SK-N-SH treated with all-trans-retinoic acid at 6 μM for 48 hours (cell line): Measurements from ENCODE around the gene NKAIN4.
A peak's percentile ranks its signal among the peaks of the same experiment; 100 is the strongest.

Experiments used
- ATAC-seq: fragments of 200-7000 bp; cut with Tn5 transposase; 3 replicates; pipeline ENCODE4 v1.9.1; 2020; ENCODE audit warnings: mild to moderate bottlenecking, moderate library complexity
- ARNTL ChIP-seq: fragments of 450-650 bp; formaldehyde crosslinking; IDR thresholded peaks from 2 replicates; pipeline ENCODE4 v1.5.0; 2020; ENCODE audit warnings: low read depth, mild to moderate bottlenecking, moderate library complexity, borderline replicate concordance
- BACH2 ChIP-seq: fragments of 250-450 bp; sonication (Bioruptor Pico); IDR thresholded peaks from 2 replicates; pipeline ENCODE4 v1.9.0; 2021; ENCODE audit warnings: mild to moderate bottlenecking, borderline replicate concordance
- CREB5 ChIP-seq: fragments of 250-450 bp; sonication (Bioruptor Pico); IDR thresholded peaks from 2 replicates; pipeline ENCODE4 v1.5.1; 2020; ENCODE audit warnings: low read depth, mild to moderate bottlenecking, moderate library complexity
- CSDC2 ChIP-seq: fragments of 250-450 bp; sonication (Bioruptor Pico); IDR thresholded peaks from 2 replicates; pipeline ENCODE4 v1.5.0; 2020; ENCODE audit warnings: mild to moderate bottlenecking, moderate library complexity
- GLIS3 ChIP-seq: fragments of 250-450 bp; sonication (Bioruptor Pico); IDR thresholded peaks from 2 replicates; pipeline ENCODE4 v1.5.0; 2020; ENCODE audit warnings: mild to moderate bottlenecking, moderate library complexity
- ISL1 ChIP-seq: fragments of 250-450 bp; sonication (Bioruptor Pico); IDR thresholded peaks from 2 replicates; pipeline ENCODE4 v2.1.2; 2022; ENCODE audit warnings: mild to moderate bottlenecking, moderate library complexity
- OSR1 ChIP-seq: fragments of 250-450 bp; sonication (Bioruptor Pico); IDR thresholded peaks from 2 replicates; pipeline ENCODE4 v1.8.0; 2022; ENCODE audit warnings: moderate library complexity, mild to moderate bottlenecking, inconsistent platforms
- PATZ1 ChIP-seq: fragments of 250-450 bp; sonication (Bioruptor Pico); IDR thresholded peaks from 2 replicates; pipeline ENCODE4 v1.8.0; 2020; ENCODE audit warnings: mild to moderate bottlenecking, moderate library complexity, borderline replicate concordance
- PPARA ChIP-seq: fragments of 250-450 bp; sonication (Bioruptor Pico); IDR thresholded peaks from 2 replicates; pipeline ENCODE4 v1.5.0; 2020; ENCODE audit warnings: mild to moderate bottlenecking, borderline replicate concordance
- RARB ChIP-seq: fragments of 250-450 bp; sonication (Bioruptor Pico); IDR thresholded peaks from 2 replicates; pipeline ENCODE4 v1.8.0; 2021; ENCODE audit warnings: mild to moderate bottlenecking, moderate library complexity
- TCF4 ChIP-seq: fragments of 250-450 bp; sonication (Bioruptor Pico); IDR thresholded peaks from 2 replicates; pipeline ENCODE4 v1.8.0; 2021; ENCODE audit warnings: mild to moderate bottlenecking, moderate library complexity, borderline replicate concordance
- TOX ChIP-seq: fragments of 250-450 bp; sonication (Bioruptor Pico); IDR thresholded peaks from 2 replicates; pipeline ENCODE4 v1.8.0; 2021; ENCODE audit warnings: mild to moderate bottlenecking, moderate library complexity, borderline replicate concordance
- ZC3H10 ChIP-seq: fragments of 250-450 bp; sonication (Bioruptor Pico); IDR thresholded peaks from 2 replicates; pipeline ENCODE4 v1.5.1; 2021; ENCODE audit warnings: mild to moderate bottlenecking, moderate library complexity
- ZFP3 ChIP-seq: fragments of 250-450 bp; sonication (Bioruptor Pico); IDR thresholded peaks from 2 replicates; pipeline ENCODE4 v1.5.0; 2020; ENCODE audit warnings: mild to moderate bottlenecking, moderate library complexity
- ZFP30 ChIP-seq: fragments of 450-650 bp; formaldehyde crosslinking; IDR thresholded peaks from 2 replicates; pipeline ENCODE4 v1.5.0; 2022; ENCODE audit warnings: mild to moderate bottlenecking, moderate library complexity
- ZNF565 ChIP-seq: fragments of 450-650 bp; formaldehyde crosslinking; conservative IDR thresholded peaks from 2 replicates; pipeline ENCODE4 v1.5.0; 2020; ENCODE audit warnings: low read depth, mild to moderate bottlenecking, moderate library complexity
- ZNF70 ChIP-seq: fragments of 450-650 bp; formaldehyde crosslinking; IDR thresholded peaks from 2 replicates; pipeline ENCODE4 v1.5.0; 2020; ENCODE audit warnings: mild to moderate bottlenecking, moderate library complexity
- ZNF8 ChIP-seq: fragments of 450-650 bp; formaldehyde crosslinking; IDR thresholded peaks from 2 replicates; pipeline ENCODE4 v1.5.0; 2020; ENCODE audit warnings: mild to moderate bottlenecking, moderate library complexity
- TF ChIP-seq, protein P1 (sequence below): fragments of 250-450 bp; sonication (Bioruptor Pico); IDR thresholded peaks from 2 replicates; pipeline ENCODE4 v1.8.0; 2021; ENCODE audit warnings: low read depth, mild to moderate bottlenecking, moderate library complexity, borderline replicate concordance
- TF ChIP-seq, protein P2 (sequence below): fragments of 250-450 bp; sonication (Bioruptor Pico); IDR thresholded peaks from 2 replicates; pipeline ENCODE4 v1.5.1; 2021; ENCODE audit warnings: mild to moderate bottlenecking, moderate library complexity
- TF ChIP-seq, protein P3 (sequence below): fragments of 250-450 bp; sonication (Bioruptor Pico); IDR thresholded peaks from 2 replicates; pipeline ENCODE4 v1.5.0; 2020; ENCODE audit warnings: mild to moderate bottlenecking, moderate library complexity

Gene NKAIN4

GRCh38 chr20:63267691-63268090 is 13.4 kb upstream of the NKAIN4 start (continued):
- TF ChIP-seq, protein P1, sequence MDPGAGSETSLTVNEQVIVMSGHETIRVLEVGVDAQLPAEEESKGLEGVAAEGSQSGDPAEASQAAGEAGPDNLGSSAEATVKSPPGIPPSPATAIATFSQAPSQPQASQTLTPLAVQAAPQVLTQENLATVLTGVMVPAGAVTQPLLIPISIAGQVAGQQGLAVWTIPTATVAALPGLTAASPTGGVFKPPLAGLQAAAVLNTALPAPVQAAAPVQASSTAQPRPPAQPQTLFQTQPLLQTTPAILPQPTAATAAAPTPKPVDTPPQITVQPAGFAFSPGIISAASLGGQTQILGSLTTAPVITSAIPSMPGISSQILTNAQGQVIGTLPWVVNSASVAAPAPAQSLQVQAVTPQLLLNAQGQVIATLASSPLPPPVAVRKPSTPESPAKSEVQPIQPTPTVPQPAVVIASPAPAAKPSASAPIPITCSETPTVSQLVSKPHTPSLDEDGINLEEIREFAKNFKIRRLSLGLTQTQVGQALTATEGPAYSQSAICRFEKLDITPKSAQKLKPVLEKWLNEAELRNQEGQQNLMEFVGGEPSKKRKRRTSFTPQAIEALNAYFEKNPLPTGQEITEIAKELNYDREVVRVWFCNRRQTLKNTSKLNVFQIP (CRISPR knock-in tag): no peak
- TF ChIP-seq CREB5 (CRISPR knock-in tag) (no peak), ARNTL (CRISPR knock-in tag) (no peak), GLIS3 (CRISPR knock-in tag) (no peak), ZFP30 (CRISPR knock-in tag) (no peak), PPARA (CRISPR knock-in tag) (no peak)

DNA sequence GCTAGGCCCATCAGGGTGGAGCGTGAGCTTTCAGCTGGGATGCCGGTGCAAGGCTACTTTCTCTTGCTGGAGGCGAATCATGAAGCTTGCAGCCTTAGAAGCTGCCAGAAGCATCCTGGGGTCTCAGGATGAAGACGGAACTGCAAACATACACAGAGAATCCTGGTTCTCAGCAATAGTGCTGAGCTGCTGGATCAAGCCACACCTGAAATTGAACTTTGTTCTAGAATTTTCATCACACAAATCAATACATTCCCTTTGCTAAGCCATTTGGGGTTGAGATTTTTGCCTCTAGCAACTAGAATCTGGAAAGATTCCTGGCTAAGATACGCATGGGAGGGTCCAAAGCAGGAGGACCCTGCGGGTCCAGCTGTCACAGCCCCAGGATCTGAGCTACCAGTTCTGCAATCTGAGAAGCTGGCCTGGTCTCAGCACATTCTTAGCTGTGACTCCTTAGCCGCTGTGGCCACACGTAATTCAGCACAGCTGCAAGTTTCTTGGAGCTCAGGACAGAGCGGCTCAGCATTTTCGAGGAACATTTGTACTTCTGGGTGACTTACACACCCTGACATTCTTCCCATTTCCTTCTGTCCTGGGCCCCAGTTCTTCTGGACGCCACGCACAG is 11.7 kb upstream of the NKAIN4 start:
- ATAC-seq: peak; percentile 16; the same call in 1 of the 3 replicates
- no peak for TF ChIP-seq TOX (CRISPR knock-in tag)
- TF ChIP-seq ZFP3 (CRISPR knock-in tag): no peak
- TF ChIP-seq ZC3H10 (CRISPR knock-in tag): no peak
- no peak for TF ChIP-seq ZNF70 (CRISPR knock-in tag)
- TF ChIP-seq, protein P2, sequence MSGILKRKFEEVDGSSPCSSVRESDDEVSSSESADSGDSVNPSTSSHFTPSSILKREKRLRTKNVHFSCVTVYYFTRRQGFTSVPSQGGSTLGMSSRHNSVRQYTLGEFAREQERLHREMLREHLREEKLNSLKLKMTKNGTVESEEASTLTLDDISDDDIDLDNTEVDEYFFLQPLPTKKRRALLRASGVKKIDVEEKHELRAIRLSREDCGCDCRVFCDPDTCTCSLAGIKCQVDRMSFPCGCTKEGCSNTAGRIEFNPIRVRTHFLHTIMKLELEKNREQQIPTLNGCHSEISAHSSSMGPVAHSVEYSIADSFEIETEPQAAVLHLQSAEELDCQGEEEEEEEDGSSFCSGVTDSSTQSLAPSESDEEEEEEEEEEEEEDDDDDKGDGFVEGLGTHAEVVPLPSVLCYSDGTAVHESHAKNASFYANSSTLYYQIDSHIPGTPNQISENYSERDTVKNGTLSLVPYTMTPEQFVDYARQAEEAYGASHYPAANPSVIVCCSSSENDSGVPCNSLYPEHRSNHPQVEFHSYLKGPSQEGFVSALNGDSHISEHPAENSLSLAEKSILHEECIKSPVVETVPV: no peak
- TF ChIP-seq, protein P3, sequence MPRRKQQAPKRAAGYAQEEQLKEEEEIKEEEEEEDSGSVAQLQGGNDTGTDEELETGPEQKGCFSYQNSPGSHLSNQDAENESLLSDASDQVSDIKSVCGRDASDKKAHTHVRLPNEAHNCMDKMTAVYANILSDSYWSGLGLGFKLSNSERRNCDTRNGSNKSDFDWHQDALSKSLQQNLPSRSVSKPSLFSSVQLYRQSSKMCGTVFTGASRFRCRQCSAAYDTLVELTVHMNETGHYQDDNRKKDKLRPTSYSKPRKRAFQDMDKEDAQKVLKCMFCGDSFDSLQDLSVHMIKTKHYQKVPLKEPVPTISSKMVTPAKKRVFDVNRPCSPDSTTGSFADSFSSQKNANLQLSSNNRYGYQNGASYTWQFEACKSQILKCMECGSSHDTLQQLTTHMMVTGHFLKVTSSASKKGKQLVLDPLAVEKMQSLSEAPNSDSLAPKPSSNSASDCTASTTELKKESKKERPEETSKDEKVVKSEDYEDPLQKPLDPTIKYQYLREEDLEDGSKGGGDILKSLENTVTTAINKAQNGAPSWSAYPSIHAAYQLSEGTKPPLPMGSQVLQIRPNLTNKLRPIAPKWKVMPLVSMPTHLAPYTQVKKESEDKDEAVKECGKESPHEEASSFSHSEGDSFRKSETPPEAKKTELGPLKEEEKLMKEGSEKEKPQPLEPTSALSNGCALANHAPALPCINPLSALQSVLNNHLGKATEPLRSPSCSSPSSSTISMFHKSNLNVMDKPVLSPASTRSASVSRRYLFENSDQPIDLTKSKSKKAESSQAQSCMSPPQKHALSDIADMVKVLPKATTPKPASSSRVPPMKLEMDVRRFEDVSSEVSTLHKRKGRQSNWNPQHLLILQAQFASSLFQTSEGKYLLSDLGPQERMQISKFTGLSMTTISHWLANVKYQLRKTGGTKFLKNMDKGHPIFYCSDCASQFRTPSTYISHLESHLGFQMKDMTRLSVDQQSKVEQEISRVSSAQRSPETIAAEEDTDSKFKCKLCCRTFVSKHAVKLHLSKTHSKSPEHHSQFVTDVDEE (CRISPR knock-in tag): no peak

- ATAC-seq: no peak
- TF ChIP-seq, protein P2: no peak
- TF ChIP-seq GLIS3 (CRISPR knock-in tag) (no peak), OSR1 (CRISPR knock-in tag) (no peak), ZNF8 (CRISPR knock-in tag) (no peak), PATZ1 (CRISPR knock-in tag) (no peak), RARB (no peak), ARNTL (CRISPR knock-in tag) (no peak), TCF4 (CRISPR knock-in tag) (no peak), BACH2 (CRISPR knock-in tag) (no peak), ZFP3 (CRISPR knock-in tag) (no peak), ZNF565 (CRISPR knock-in tag) (no peak), ZNF70 (CRISPR knock-in tag) (no peak), TOX (CRISPR knock-in tag) (no peak), ISL1 (no peak), PPARA (CRISPR knock-in tag) (no peak), CSDC2 (no peak)
- TF ChIP-seq, protein P3 (CRISPR knock-in tag): no peak
These were observed 10.3 kb upstream of the NKAIN4 start for GRCh38 chr20:63264519-63264918.
